Retinal pigment epithelial cell (primary cell): ENCODE measurements around the gene HHIPL1.

Source experiments
- DNase-seq: peaks from one replicate; pipeline ENCODE4 v3.0.0-alpha.2; 2010; ENCODE audit warnings: low read depth
- H3K4me3 ChIP-seq: 2 replicates; pipeline ENCODE4 v1.5.1; 2011; ENCODE audit warnings: mild to moderate bottlenecking, low read length, control low read depth, moderate library complexity
- TF ChIP-seq, protein P1 (sequence below): conservative IDR thresholded peaks from 2 replicates; pipeline ENCODE4 v1.5.1; 2011; ENCODE audit warnings: low read depth, low read length, control low read depth, inconsistent platforms

Gene HHIPL1

DNA sequence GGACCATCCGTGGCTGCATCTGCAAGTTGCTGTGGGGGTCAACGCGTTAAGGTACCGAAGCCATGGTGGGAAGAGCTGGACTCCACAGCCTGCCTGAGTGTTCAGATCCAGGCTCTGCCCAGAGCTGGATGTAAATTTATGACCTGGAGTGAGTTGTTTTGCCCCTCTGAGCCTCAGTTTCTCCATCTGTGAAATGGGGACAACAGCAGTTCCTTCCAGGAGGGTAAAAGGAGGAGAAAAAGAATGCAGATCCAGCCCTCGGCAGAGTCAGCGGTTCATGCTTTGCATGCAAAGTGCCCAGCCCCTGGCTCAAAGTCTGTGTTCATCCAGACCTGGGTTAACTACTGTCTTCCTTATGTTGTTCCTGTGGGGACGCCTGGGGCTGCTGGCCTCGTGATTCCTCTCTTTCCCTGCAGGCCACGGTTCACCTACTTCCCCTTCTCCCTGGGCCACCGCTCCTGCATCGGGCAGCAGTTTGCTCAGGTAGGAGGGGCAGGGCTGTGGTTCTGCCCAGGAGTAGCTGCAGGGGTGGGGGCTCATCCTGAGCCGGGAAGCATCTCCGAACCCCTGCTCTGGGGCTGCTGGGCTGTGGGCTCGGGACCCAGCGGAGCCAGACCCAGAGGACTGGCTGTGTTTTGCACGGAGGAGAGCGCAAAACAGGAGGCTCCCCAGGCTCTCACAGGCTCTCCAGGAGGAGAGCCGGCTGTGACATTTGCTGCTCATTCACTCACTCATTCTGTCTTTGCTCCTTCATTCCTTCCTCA is 81.0 kb downstream of the HHIPL1 start:
- DNase-seq, result no peak
- no peak overlapping the region for H3K4me3 ChIP-seq
- TF ChIP-seq, protein P1, sequence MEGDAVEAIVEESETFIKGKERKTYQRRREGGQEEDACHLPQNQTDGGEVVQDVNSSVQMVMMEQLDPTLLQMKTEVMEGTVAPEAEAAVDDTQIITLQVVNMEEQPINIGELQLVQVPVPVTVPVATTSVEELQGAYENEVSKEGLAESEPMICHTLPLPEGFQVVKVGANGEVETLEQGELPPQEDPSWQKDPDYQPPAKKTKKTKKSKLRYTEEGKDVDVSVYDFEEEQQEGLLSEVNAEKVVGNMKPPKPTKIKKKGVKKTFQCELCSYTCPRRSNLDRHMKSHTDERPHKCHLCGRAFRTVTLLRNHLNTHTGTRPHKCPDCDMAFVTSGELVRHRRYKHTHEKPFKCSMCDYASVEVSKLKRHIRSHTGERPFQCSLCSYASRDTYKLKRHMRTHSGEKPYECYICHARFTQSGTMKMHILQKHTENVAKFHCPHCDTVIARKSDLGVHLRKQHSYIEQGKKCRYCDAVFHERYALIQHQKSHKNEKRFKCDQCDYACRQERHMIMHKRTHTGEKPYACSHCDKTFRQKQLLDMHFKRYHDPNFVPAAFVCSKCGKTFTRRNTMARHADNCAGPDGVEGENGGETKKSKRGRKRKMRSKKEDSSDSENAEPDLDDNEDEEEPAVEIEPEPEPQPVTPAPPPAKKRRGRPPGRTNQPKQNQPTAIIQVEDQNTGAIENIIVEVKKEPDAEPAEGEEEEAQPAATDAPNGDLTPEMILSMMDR, result no peak

DNA sequence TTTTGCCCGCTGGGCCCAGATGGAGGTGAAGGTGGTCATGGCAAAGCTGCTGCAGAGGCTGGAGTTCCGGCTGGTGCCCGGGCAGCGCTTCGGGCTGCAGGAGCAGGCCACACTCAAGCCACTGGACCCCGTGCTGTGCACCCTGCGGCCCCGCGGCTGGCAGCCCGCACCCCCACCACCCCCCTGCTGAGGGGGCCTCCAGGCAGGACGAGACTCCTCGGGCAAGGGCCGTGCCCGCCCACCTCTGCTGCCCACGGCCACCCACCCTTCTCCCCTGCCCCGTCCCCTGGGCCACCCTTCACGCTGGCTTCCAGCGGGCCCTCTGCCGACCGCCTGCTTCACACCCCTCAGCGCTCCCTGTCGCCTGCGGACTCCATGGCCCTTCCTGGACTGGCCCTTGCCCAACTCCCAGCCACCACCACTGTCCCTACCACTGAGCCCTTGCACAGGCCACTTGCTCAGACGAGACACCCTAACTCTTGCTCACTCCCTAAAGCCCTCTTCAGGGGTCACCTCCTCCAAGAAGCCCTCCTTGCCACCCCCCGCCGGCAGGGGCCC is 81.7 kb downstream of the HHIPL1 start:
- TF ChIP-seq, protein P1, result no peak
- no peak for DNase-seq
- H3K4me3 ChIP-seq, result no peak overlapping the region

DNA sequence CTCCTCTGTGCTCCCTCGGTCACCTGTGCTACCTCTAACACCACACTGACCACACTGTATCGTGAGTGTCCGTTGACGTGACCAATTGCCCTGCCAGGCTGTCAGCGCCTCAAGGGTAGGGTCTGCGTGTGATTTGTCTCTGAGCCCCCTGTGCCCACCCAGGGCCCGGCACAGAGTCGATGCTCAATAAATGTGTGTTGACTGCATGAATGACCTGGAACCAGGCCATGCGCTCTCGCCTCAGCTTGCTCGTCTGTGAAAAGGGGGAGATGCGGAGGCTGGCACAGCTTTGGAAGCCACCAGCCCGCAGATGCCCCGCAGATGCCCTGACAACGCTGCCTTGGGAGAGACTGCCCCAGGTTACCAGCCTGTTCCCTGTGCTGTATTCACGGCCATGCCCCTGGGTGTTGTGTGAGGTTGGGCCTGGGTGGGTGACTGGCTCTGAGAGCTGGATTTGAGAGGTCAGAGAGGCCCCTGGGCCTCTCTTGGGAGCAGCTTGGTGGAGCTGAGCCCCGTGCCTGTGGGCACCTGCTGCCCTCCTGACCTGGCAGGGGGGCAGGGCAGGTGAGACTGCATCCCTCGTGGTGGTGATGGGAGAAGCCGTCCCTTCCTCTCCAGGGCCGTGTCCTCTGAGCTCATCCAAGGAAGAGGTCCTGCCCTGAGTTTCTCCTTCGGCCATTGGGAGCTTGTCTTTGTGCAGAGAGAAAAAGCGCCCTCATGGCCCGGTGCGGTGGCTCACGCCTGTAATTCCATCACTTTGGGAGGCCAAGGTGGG is 82.4 kb downstream of the HHIPL1 start:
- TF ChIP-seq, protein P1, result no peak

DNA sequence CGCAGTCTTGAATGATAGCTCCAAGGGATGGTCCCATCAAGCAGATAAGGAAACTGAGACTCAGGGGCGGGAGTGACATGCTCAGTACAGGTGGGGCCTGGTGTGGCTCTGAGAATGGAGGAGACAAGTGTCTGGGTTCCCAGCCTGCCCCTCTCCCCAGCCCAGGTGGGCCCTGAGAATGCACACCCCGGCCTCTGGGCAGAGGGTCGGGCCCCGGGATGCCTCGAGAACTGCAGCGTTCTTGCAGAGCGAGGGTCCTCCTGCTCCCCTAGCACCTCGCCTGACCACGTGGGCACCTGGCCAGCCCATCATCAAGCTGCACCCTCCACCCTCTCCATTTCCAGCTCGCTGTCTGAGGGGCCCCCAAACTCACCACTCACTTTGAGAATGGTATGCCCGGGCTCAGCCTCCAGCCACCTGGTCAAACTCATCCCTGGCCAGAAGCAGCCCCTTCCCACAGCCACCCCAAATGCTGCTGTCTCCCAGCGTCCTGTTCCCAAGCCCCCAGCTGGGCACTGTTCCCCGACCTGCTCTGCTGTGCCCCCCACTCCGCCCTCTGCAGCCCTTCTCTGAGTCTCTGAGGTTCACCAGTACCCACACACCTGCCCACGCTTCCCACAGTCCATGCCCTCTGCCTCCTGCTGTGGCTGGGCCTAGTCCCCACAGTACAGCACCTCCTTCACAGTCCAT is 83.4 kb downstream of the HHIPL1 start:
- no peak overlapping the region for H3K4me3 ChIP-seq
- DNase-seq, result no peak
- TF ChIP-seq, protein P1, result no peak

More for the DNA sequence above, 82.4 kb downstream of the HHIPL1 start:
- DNase-seq, result no peak
- H3K4me3 ChIP-seq, result no peak overlapping the region

DNA sequence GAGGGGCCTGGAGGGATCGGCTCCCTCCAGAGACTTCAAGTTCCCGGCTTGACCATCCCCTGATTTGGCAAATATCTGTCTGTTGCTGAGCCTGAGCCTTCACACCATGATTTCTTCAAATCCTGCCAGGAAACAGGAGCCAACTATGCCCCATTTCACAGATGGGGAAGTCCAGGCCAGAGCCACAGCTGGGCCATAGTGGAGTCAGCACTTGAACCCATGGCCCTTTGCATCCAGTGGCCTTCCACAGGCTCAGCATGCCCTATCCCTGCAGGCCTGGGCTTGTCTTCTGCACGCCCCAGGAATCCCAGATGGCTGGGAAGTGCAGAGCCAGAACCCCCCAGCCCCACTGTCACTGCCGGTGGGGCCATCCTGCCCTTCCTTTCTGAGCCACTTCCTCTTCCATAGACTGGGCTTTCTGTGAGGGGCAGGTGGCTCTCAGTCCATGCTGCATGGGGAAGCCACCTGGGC is 84.1 kb downstream of the HHIPL1 start:
- TF ChIP-seq, protein P1, result no peak
- H3K4me3 ChIP-seq, result no peak overlapping the region
- DNase-seq, result no peak
